Thoracic aorta (tissue), 2 donors: ENCODE data around the gene GGT6. TPM values are rescaled to one million over a fixed set of nuclear protein-coding genes. Genes with fewer than 3 reads are reported as not detected.
A peak's percentile ranks its signal among the peaks of the same experiment; 100 is the strongest.

ENCODE experiments used
- ATAC-seq: fragments of 150-250 bp; one replicate; pipeline ENCODE4 v1.8.0; 2017; ENCODE audit warnings: low read depth; ENCODE audit not compliant: insufficient number of reproducible peaks, low FRiP score
- DNase-seq: peaks from one replicate; pipeline ENCODE4 v3.0.0-alpha.2; 2020; ENCODE audit warnings: low spot score
- H3K27ac ChIP-seq, 2 donors: fragments of 200-600 bp; sonication (generic); 1 replicate in 1 of 2; 2 replicates in 1 of 2; pipeline ENCODE4 v1.5.1; 2016; ENCODE audit warnings: mild to moderate bottlenecking in 2 of 2, moderate library complexity in 2 of 2
- H3K27me3 ChIP-seq: fragments of 200-600 bp; sonication (generic); replicated peaks from 2 replicates; pipeline ENCODE4 v1.6.0; 2016; ENCODE audit warnings: mild to moderate bottlenecking; ENCODE audit not compliant: insufficient read depth
- H3K36me3 ChIP-seq: fragments of 200-600 bp; sonication (generic); one replicate; pipeline ENCODE4 v1.5.1; 2016
- H3K4me1 ChIP-seq, 2 donors: fragments of 200-600 bp; sonication (generic); 1 replicate in 1 of 2; 2 replicates in 1 of 2; pipeline versions ENCODE4 v1.5.1 to v1.6.0; 2016; ENCODE audit warnings: low read depth in 2 of 2, mild to moderate bottlenecking in 1 of 2; ENCODE audit not compliant: control insufficient read depth in 1 of 2
- H3K4me3 ChIP-seq: fragments of 200-600 bp; sonication (generic); 2 replicates; pipeline ENCODE4 v1.5.1; 2016; ENCODE audit warnings: mild to moderate bottlenecking
- H3K9me3 ChIP-seq: fragments of 200-600 bp; sonication (generic); 2 replicates; pipeline ENCODE4 v1.5.1; 2016
- total RNA-seq, 2 donors: library from RNA; depleted of rRNA; stranded (reverse); fragments of >200 nt; gene quantifications; one replicate each; pipeline versions ENCODE4 v1.1.0 to v1.2.3, GENCODE V29; 2016
- TF ChIP-seq, protein P1 (sequence below): fragments of 200-600 bp; sonication (generic); IDR thresholded peaks from one replicate; pipeline ENCODE4 v1.5.1; 2019; ENCODE audit warnings: antibody characterized with exemption

The GGT6 gene
- total RNA-seq, 2 donors from 2014 or later: not detected

DNA sequence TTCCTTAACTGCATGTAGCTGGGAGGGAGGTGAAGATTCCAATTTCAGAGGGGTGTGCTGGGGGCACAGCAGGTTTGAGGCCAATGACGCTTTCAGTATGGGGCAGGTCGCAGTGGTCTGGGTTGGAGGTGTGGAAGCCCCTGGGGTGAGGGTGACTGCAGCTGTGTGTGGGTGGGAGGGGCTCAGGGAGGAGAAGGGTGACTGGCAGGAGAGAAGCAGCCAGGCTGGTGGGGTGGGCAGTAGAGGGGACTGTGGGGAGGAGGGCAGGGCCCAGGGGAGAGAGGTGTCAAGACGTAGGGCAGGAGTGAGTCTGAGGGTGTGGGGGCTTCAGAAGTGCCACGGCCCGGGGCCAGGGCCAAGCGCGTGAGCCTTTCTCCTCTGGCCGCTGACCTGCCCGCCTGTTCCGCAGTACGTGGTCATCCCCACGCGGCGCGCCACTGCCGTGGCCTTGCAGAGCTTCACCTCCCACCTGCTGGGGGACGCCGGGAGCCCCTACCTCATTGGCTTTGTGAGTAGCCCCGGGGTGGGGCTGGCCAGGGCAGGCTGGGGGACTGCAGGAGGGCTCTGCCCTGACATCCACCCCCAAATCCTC lies 24.6 kb downstream of the GGT6 start:
- Histone ChIP-seq H3K27me3 (no peaks in the 10 kb centered on the region), H3K27ac (no peak overlapping the region), H3K4me1 (peaks cover 10 to 30% of the 10 kb centered on the region in 2 donors), H3K9me3 (no peaks in the 10 kb centered on the region), H3K4me3 (no peak overlapping the region), H3K36me3 (peaks cover 4% of the 10 kb centered on the region)
- no peak for ATAC-seq
- TF ChIP-seq, protein P1, sequence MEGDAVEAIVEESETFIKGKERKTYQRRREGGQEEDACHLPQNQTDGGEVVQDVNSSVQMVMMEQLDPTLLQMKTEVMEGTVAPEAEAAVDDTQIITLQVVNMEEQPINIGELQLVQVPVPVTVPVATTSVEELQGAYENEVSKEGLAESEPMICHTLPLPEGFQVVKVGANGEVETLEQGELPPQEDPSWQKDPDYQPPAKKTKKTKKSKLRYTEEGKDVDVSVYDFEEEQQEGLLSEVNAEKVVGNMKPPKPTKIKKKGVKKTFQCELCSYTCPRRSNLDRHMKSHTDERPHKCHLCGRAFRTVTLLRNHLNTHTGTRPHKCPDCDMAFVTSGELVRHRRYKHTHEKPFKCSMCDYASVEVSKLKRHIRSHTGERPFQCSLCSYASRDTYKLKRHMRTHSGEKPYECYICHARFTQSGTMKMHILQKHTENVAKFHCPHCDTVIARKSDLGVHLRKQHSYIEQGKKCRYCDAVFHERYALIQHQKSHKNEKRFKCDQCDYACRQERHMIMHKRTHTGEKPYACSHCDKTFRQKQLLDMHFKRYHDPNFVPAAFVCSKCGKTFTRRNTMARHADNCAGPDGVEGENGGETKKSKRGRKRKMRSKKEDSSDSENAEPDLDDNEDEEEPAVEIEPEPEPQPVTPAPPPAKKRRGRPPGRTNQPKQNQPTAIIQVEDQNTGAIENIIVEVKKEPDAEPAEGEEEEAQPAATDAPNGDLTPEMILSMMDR: no peak
- no peak for DNase-seq

DNA sequence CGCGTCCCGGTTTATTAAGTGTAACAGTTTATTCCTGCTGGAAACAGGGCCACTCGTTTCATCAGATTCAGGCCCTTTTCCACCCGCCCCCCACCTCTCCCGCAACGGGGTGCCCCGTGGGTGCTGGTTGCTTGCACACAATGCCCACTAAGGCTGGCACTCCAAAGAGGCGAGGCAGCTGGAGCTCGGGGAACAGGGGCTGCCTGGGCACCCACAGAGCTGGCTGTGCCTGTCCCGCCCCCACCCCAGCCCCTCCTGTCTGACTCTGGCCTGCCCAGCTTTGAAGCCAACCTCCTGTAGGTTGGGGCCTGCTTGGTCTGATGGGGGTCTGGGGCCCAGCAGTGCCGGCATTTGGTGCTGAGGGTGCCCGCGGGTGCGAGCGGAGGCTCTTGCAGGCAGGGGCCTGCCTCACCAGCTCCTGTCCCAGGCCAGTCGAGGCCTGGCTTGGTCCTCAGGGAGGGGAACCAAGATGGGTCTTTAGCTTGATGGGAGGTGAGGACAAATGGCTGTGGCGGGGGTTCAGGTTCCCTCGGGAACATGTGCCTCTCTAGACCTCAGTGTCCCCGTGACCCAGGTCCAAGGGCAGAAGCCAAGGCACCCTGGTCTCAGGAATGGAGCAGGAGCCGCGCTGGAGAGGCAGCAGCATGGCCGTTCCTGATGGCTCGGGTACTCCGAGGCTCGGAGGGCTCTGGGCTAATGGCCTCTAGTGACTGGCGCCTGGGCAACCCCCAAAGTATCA lies 25.3 kb downstream of the GGT6 start:
- H3K27ac ChIP-seq: no peak overlapping the region
- H3K4me1 ChIP-seq: peaks cover 10 to 30% of the 10 kb centered on the region in 2 donors
- TF ChIP-seq, protein P1: no peak
- ATAC-seq: no peak
- no peaks in the 10 kb centered on the region for H3K27me3 ChIP-seq
- DNase-seq: no peak
- H3K9me3 ChIP-seq: no peaks in the 10 kb centered on the region
- no peaks in the 10 kb centered on the region for H3K36me3 ChIP-seq
- no peak overlapping the region for H3K4me3 ChIP-seq

DNA sequence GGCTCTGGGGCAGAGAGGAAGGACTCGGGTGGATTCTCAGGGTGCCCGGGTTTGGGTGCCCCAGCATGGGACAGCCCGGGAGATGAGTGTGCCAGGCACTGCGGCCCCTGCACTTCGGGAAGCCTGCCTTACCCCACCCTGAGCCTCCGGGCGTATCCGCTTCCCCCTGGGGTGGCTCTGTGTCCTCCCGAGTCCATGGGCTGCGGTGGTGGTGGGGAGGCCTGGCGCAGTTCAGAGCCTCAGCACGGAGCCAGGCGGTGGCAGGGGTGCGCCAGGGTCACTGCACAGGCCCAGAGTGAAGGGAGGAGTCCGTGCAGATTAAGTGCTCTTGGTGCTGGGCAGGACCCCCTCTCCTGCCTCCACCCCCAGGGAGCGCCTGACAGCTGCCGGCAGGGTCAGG lies 25.9 kb downstream of the GGT6 start:
- ATAC-seq: no peak
- DNase-seq: no peak
- Histone ChIP-seq H3K9me3 (no peaks in the 10 kb centered on the region), H3K27me3 (no peaks in the 10 kb centered on the region), H3K27ac (peak overlapping the region in 1 of 2 donors; percentile 8), H3K36me3 (no peaks in the 10 kb centered on the region), H3K4me3 (no peak overlapping the region), H3K4me1 (peaks cover 10 to 30% of the 10 kb centered on the region in 2 donors)
- TF ChIP-seq, protein P1: no peak

DNA sequence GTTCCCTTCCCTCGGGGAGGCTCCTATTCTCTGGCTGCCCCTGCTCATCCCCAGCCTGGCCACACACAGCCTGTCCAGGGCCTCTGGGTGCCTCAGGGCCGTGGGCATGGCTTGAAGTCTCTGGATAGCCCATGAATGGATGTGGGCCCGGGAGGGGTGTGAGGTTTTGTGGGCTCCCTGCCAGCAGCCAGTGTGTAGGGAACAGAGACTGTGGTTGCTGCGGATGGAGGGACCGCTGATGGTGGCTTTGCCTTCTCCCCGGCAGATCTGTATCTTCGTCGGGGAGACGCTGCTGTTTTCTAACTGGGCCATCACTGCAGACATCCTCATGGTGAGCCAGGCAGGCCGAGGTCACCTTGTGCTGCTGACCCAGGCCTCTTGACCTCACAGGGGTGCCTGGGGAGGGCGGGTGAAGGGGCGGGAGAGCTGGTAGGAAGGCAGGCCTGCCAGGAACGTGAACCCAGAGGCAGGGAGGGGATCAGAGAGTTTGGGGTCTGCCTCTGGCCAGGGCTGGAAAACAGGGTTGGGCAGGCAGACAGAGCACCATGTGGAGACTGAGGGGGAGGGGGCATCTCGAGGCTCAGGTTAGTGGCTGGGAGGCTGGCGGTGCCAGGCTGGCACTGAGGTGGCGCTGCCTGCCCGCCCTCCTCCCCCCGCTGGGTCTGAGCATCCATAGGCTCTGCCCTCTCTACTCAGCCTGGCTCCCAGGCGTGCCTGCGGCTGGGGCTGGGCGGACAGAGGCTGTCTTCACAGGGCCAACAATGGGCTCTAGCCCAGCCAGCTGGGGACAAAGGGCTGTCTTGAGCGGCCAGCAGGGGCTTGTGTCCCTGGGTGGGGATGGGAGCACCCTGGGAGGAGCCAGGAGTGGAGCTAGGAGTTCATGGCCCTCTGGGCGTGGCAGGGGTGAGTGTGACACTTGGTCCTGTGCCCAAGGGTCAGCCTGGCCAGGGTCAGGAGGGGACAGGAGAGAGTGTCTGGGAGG lies 26.6 kb downstream of the GGT6 start:
- Histone ChIP-seq H3K27ac (peak overlapping the region in 1 of 2 donors; percentile 8), H3K4me3 (no peak overlapping the region), H3K4me1 (peaks cover 10 to 30% of the 10 kb centered on the region in 2 donors), H3K9me3 (no peaks in the 10 kb centered on the region), H3K36me3 (no peaks in the 10 kb centered on the region), H3K27me3 (no peaks in the 10 kb centered on the region)
- DNase-seq (no peak), ATAC-seq (no peak)
- TF ChIP-seq, protein P1: no peak
